Karpas-422 (cell line): ENCODE measurements around the gene SLC13A2. TPM values are rescaled to one million over a fixed set of nuclear protein-coding genes. Genes with fewer than 3 reads are reported as not detected.
A peak's percentile ranks its signal among the peaks of the same experiment; 100 is the strongest.

ENCODE experiments used
- DNase-seq: peaks from one replicate; pipeline ENCODE4 v3.0.0-alpha.2; 2015
- H2AFZ ChIP-seq: fragments of 200-600 bp; sonication (generic); 2 replicates; pipeline ENCODE4 v1.6.1; 2014; ENCODE audit warnings: antibody characterized with exemption, low read length, mixed read lengths
- H3K27ac ChIP-seq: fragments of 200-600 bp; sonication (generic); 2 replicates; pipeline ENCODE4 v1.5.1; 2014; ENCODE audit warnings: mild to moderate bottlenecking, low read length, moderate library complexity
- H3K27me3 ChIP-seq: fragments of 200-600 bp; sonication (generic); 2 replicates; pipeline ENCODE4 v1.6.1; 2014; ENCODE audit warnings: low read length, mixed read lengths
- H3K36me3 ChIP-seq: fragments of 200-600 bp; sonication (generic); 2 replicates; pipeline ENCODE4 v1.6.1; 2014; ENCODE audit warnings: low read length, mixed read lengths; ENCODE audit not compliant: insufficient read depth
- H3K4me1 ChIP-seq: fragments of 200-600 bp; sonication (generic); 2 replicates; pipeline ENCODE4 v1.6.1; 2014; ENCODE audit warnings: mild to moderate bottlenecking, low read length, mixed read lengths
- H3K4me2 ChIP-seq: fragments of 200-600 bp; sonication (generic); 2 replicates; pipeline ENCODE4 v1.6.1; 2014; ENCODE audit warnings: low read length, low read depth, mild to moderate bottlenecking; ENCODE audit not compliant: poor library complexity, severe bottlenecking
- H3K4me3 ChIP-seq: fragments of 200-600 bp; sonication (generic); 2 replicates; pipeline ENCODE4 v1.5.1; 2014; ENCODE audit warnings: mild to moderate bottlenecking, antibody characterized with exemption, low read length, mixed read lengths
- H3K79me2 ChIP-seq: fragments of 200-600 bp; sonication (generic); 2 replicates; pipeline ENCODE4 v1.6.1; 2014; ENCODE audit warnings: mild to moderate bottlenecking, low read length, mixed read lengths
- H3K9ac ChIP-seq: fragments of 200-600 bp; sonication (generic); 2 replicates; pipeline ENCODE4 v1.6.0; 2014; ENCODE audit warnings: low read length
- H3K9me2 ChIP-seq: fragments of 200-600 bp; sonication (generic), shearing (Covaris generic); replicated peaks from 2 replicates; pipeline ENCODE4 v1.6.0; 2014; ENCODE audit warnings: mild to moderate bottlenecking, low read length, moderate library complexity; ENCODE audit not compliant: insufficient read depth
- H3K9me3 ChIP-seq: fragments of 300-700, 200-600 bp; sonication (generic); 2 replicates; pipeline ENCODE4 v1.6.1; 2014; ENCODE audit warnings: low read length, mixed read lengths
- H4K20me1 ChIP-seq: fragments of 200-600 bp; sonication (generic); 2 replicates; pipeline ENCODE4 v1.6.1; 2014; ENCODE audit warnings: mild to moderate bottlenecking, antibody characterized with exemption, low read length, low read depth; ENCODE audit not compliant: insufficient read depth
- total RNA-seq: library from RNA; depleted of rRNA; stranded (reverse); fragments of >200 nt; shearing (Covaris generic); gene quantifications from 2 replicates; pipeline ENCODE4 v1.2.3, GENCODE V29; 2014; ENCODE audit warnings: low replicate concordance

Gene SLC13A2
- total RNA-seq, 1 experiment from 2014 or later, result not detected

DNA sequence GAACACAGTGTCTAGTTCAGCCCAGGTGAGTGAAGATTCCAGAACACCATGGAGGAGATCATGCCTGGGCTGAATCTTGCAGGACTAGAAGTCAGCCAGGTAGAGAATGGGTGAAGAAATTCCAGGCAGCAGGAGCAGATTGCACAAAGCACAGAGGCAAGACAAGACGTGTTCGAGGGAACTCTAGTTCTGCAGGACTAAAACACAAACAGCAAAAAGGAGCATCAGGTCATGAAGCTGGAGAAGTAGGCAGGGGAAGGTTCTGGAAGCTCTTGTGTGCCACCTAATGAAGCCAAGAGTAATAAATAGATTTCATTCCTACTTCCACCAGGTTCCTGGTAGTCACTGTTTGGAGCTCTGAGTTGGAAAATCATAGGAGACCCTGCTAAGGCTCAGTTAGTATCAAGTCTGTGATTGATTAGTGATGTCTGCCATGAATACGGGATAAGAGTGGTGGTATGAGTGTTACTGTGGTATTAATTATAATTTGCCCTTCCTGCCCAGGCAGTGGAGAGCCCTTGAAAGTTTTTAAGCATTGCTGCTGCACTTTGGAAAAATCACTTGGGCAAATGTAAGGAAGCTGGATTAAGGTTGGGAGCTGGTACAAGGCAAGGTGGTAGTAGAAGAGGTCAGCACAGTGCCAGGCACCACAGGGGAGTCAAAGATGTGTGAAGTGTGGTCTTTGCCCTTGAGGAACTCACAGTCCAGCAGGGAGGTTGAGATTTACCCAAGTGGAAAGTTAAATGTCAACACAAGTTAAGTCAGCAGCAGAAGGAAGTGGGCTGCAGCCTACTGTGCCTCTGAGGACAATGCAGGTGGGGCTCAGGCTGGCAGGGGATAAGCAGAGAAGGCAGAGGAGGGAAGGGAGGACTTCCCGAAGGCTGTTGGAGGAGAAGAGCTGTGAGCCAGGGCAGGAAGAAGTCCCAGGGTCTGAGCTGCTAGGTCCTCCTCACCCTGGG is 19.2 kb downstream of the SLC13A2 start:
- Histone ChIP-seq H3K79me2 (no peaks in the 10 kb centered on the region), H3K4me2 (no peak overlapping the region), H3K9me2 (no peaks in the 10 kb centered on the region), H3K36me3 (no peaks in the 10 kb centered on the region), H3K27ac (no peak overlapping the region), H4K20me1 (no peaks in the 10 kb centered on the region), H2AFZ (no peak overlapping the region), H3K4me3 (no peak overlapping the region), H3K9me3 (no peaks in the 10 kb centered on the region), H3K27me3 (no peaks in the 10 kb centered on the region), H3K4me1 (peaks cover 5% of the 10 kb centered on the region; the same call in 1 of the 2 replicates), H3K9ac (no peak overlapping the region)
- DNase-seq, result no peak

DNA sequence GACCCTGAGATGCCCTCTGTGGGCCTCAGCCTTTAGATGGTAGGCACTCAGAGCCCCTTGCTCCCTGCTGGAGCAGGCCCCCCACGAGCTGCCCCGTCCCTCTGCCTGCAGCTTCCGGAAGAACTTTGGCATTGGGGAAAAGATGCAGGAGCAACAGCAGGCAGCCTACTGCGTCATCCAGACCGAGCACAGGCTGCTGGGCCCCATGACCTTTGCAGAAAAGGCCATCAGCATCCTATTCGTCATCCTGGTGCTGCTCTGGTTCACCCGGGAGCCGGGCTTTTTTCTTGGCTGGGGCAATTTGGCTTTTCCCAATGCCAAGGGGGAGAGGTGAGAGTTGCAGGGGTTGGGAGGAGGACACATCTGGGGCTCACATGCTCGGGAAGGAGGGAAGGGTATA is 20.0 kb downstream of the SLC13A2 start:
- Histone ChIP-seq H3K4me1 (peaks cover 5% of the 10 kb centered on the region; the same call in 1 of the 2 replicates), H3K36me3 (no peaks in the 10 kb centered on the region), H3K27ac (no peak overlapping the region), H2AFZ (no peak overlapping the region), H3K4me3 (no peak overlapping the region), H3K9me2 (no peaks in the 10 kb centered on the region), H4K20me1 (no peaks in the 10 kb centered on the region), H3K9me3 (no peaks in the 10 kb centered on the region), H3K79me2 (no peaks in the 10 kb centered on the region), H3K27me3 (no peaks in the 10 kb centered on the region), H3K9ac (no peak overlapping the region), H3K4me2 (no peak overlapping the region)
- DNase-seq, result no peak

DNA sequence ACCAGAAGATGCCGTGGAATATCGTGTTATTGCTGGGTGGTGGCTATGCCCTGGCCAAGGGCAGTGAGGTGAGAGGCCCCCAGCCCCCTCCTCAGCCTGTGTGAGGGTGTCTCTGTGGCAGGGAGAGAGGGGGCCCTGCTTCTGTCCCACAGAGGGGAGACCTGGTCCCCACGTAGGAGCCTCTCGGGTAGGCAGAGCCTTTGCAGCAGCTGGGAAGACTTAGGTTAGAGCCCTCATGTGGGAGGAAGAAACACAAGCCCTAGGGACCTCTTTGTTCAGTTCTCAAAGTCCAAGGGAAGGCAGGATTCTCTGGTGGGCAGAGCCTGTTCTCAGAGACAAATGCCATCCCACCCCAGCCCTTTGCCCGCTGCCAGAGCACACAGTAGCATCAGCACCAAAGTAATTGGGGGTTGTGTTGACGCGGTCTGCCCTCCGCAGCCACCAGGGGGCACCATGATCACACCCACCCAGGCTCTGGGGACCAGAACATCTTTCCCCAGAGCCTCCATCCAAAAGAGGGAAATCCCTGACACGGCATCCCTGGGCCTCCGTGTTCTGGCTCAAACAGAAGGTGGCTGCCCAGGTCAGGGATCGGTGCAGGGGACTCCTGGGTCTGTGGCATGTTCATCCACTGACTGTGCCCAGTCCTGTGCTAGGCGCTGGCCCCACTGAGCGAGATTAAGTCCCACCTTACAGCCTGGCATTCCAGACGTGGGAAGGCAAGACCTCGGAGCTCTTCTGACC is 21.2 kb downstream of the SLC13A2 start:
- no peak overlapping the region for H2AFZ ChIP-seq
- no peaks in the 10 kb centered on the region for H3K36me3 ChIP-seq
- H3K4me3 ChIP-seq, result no peak overlapping the region
- H3K9me3 ChIP-seq, result no peaks in the 10 kb centered on the region
- H3K79me2 ChIP-seq, result no peaks in the 10 kb centered on the region
- H3K4me1 ChIP-seq, result no peaks in the 10 kb centered on the region
- DNase-seq, result peak; percentile 91
- H4K20me1 ChIP-seq, result no peaks in the 10 kb centered on the region
- H3K27me3 ChIP-seq, result no peaks in the 10 kb centered on the region
- no peak overlapping the region for H3K4me2 ChIP-seq
- H3K27ac ChIP-seq, result no peak overlapping the region
- H3K9me2 ChIP-seq, result no peaks in the 10 kb centered on the region
- H3K9ac ChIP-seq, result no peak overlapping the region

DNA sequence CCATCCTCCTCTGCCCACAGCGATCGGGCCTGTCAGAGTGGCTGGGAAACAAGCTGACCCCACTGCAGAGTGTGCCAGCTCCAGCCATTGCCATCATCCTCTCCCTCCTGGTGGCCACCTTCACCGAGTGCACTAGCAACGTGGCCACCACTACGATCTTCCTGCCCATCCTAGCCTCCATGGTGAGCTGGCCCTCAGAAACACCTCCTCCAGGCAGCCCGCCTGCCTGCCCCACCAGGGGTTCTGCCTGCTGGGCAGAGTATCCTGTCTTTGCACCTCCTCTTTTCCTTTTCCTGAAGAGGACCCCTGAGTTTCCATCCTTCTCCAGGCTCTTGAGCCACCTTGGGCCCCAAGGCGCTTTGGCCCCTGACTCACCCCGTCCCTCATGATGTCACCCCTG is 22.2 kb downstream of the SLC13A2 start:
- DNase-seq, result no peak
- no peaks in the 10 kb centered on the region for H3K27me3 ChIP-seq
- H3K9ac ChIP-seq, result no peak overlapping the region
- no peak overlapping the region for H3K4me3 ChIP-seq
- H2AFZ ChIP-seq, result no peak overlapping the region
- no peak overlapping the region for H3K4me2 ChIP-seq
- H4K20me1 ChIP-seq, result no peaks in the 10 kb centered on the region
- H3K79me2 ChIP-seq, result no peaks in the 10 kb centered on the region
- H3K9me3 ChIP-seq, result no peaks in the 10 kb centered on the region
- H3K9me2 ChIP-seq, result no peaks in the 10 kb centered on the region
- no peaks in the 10 kb centered on the region for H3K36me3 ChIP-seq
- no peak overlapping the region for H3K27ac ChIP-seq
- H3K4me1 ChIP-seq, result no peaks in the 10 kb centered on the region

DNA sequence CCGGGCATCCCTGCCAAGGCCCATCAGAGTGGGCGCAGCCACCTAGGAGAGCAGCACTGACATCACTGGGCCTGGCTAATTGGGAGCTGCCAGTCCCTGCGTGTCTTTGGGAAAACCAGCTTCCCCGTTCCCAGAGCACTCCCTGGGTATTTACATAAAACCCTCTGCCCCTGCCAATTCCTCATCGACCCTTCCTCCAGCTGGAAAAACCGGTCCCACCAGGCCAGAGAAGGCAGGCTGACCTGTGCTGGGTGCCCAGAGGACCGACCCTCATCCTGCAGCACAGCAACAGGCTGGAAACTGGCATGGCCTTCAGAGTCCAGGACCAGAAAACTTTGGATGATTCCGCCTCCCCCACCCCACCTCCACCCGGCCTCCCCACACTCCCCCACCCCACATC is 24.5 kb downstream of the SLC13A2 start:
- Histone ChIP-seq H3K4me3 (no peak overlapping the region), H2AFZ (no peak overlapping the region), H3K27ac (no peak overlapping the region), H3K9me3 (no peaks in the 10 kb centered on the region), H3K4me1 (peaks cover 13% of the 10 kb centered on the region), H3K27me3 (no peaks in the 10 kb centered on the region), H3K4me2 (no peak overlapping the region), H3K79me2 (no peaks in the 10 kb centered on the region), H4K20me1 (no peaks in the 10 kb centered on the region), H3K36me3 (no peaks in the 10 kb centered on the region), H3K9me2 (no peaks in the 10 kb centered on the region), H3K9ac (no peak overlapping the region)
- no peak for DNase-seq

DNA sequence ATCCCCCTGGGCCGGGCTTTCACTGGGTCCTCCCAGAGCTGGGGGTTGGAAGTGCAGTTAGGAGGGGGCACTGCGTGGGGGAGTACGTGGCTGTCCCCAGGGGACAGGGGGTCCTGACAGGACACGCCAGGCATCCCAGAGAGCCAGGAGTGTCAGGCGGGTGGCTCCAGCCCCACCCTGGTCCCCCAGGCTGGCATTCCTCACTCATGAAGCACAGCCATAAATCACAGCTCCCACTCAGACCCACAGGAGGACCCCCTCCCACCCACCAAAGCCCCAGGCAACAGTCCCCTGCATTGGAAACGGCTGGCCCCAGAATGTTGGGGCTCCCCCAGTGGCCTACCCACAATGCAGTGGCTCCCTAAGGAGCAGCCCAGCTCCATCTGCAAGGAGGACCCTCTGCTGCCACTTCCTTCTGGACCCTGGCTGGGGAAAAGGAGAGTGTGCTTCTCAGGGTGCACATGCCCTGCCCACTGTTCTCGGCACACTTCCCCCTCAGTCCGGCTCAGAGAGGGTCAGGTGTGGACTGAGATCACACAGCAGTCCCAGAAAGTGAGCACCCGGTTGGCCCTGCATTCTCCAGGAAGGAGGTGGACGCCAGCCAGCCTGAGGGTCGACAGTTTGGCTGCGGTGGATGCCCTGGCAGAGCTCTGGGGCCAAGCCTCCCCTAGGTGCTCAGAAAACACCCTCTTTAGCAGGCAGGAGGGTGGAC is 25.4 kb downstream of the SLC13A2 start:
- Histone ChIP-seq H3K4me2 (no peak overlapping the region), H3K27ac (no peak overlapping the region), H3K36me3 (no peaks in the 10 kb centered on the region), H3K4me3 (no peak overlapping the region), H3K79me2 (no peaks in the 10 kb centered on the region), H3K4me1 (peaks cover 13% of the 10 kb centered on the region), H3K9ac (no peak overlapping the region), H3K9me2 (no peaks in the 10 kb centered on the region), H4K20me1 (no peaks in the 10 kb centered on the region), H2AFZ (no peak overlapping the region), H3K27me3 (no peaks in the 10 kb centered on the region), H3K9me3 (no peaks in the 10 kb centered on the region)
- no peak for DNase-seq

DNA sequence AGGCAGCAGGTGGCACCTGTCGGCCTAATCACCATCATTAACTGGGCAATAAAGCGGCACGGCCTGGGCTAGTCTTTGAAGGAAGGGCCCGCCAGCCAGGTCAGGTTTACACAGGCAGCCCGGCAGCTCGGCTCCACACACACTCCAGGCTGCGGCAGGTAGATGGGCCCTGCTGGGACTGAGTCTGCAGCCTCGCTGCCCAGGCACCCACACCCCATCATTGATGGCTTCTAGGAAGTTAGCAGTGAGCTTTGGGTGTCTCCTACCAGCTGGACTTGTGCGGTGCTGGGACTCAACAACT is 25.9 kb downstream of the SLC13A2 start:
- H3K9me2 ChIP-seq, result no peaks in the 10 kb centered on the region
- H3K9me3 ChIP-seq, result no peaks in the 10 kb centered on the region
- no peak overlapping the region for H3K4me2 ChIP-seq
- no peaks in the 10 kb centered on the region for H3K27me3 ChIP-seq
- no peaks in the 10 kb centered on the region for H3K36me3 ChIP-seq
- no peak for DNase-seq
- no peak overlapping the region for H3K27ac ChIP-seq
- H2AFZ ChIP-seq, result no peak overlapping the region
- H3K79me2 ChIP-seq, result no peaks in the 10 kb centered on the region
- no peaks in the 10 kb centered on the region for H4K20me1 ChIP-seq
- no peak overlapping the region for H3K9ac ChIP-seq
- H3K4me1 ChIP-seq, result peaks cover 13% of the 10 kb centered on the region
- no peak overlapping the region for H3K4me3 ChIP-seq
